SW 1271 (cell line): ENCODE results near the gene SIL1.
"Not testable (repeated sequence)": the region's sequence is repeated elsewhere in the genome, so short reads cannot be mapped to it uniquely, and the experiment has no call there.

Experiments
- DNase-seq, 2 experiments: peaks; one replicate each; lab custom pipeline; 2025; lab: John Stamatoyannopoulos, UW

Gene SIL1

GRCh38 chr5:139025651-139026050 is 172.5 kb downstream of the SIL1 start:
- DNase-seq = no peak

- no peak for DNase-seq
These were observed 174.9 kb downstream of the SIL1 start for GRCh38 chr5:139023286-139023685.

- DNase-seq = no peak
These were observed 175.6 kb downstream of the SIL1 start for GRCh38 chr5:139022528-139022927.

GRCh38 chr5:139021346-139021745 is 176.8 kb downstream of the SIL1 start:
- no peak for DNase-seq

- DNase-seq = no peak
These were observed 178.3 kb downstream of the SIL1 start for GRCh38 chr5:139019880-139020279.

GRCh38 chr5:139019211-139019610 is 179.0 kb downstream of the SIL1 start:
- DNase-seq = no peak

GRCh38 chr5:139017624-139018023 is 180.5 kb downstream of the SIL1 start:
- no peak for DNase-seq

GRCh38 chr5:139016186-139016585 is 182.0 kb downstream of the SIL1 start:
- DNase-seq = no peak

GRCh38 chr5:139014726-139015125 is 183.4 kb downstream of the SIL1 start:
- no peak for DNase-seq

- DNase-seq = no peak
These were observed 186.0 kb downstream of the SIL1 start for GRCh38 chr5:139012176-139012575.

- DNase-seq = not testable (repeated sequence)
These were observed 187.0 kb downstream of the SIL1 start for GRCh38 chr5:139011156-139011555.

GRCh38 chr5:139004374-139005307 is 193.5 kb downstream of the SIL1 start:
- no peak for DNase-seq

- DNase-seq = no peak
These were observed 198.5 kb downstream of the SIL1 start for GRCh38 chr5:138999674-139000073.

GRCh38 chr5:138998521-138998920 is 199.6 kb downstream of the SIL1 start:
- DNase-seq = no peak

GRCh38 chr5:138996120-138996519 is 202.0 kb downstream of the SIL1 start:
- DNase-seq = no peak

- no peak for DNase-seq
These were observed 207.1 kb downstream of the SIL1 start for GRCh38 chr5:138990986-138991590.

GRCh38 chr5:138989720-138990119 is 208.4 kb downstream of the SIL1 start:
- no peak for DNase-seq

- DNase-seq = no peak
These were observed 211.9 kb downstream of the SIL1 start for GRCh38 chr5:138986186-138986800.

- DNase-seq = no peak
These were observed 212.5 kb downstream of the SIL1 start for GRCh38 chr5:138985683-138986082.

- no peak for DNase-seq
These were observed 212.9 kb downstream of the SIL1 start for GRCh38 chr5:138985256-138985655.

- no peak for DNase-seq
These were observed 214.2 kb downstream of the SIL1 start for GRCh38 chr5:138983984-138984383.

GRCh38 chr5:138981586-138981985 is 216.6 kb downstream of the SIL1 start:
- DNase-seq = no peak

GRCh38 chr5:138981131-138981530 is 217.0 kb downstream of the SIL1 start:
- DNase-seq = no peak
